HG02884 (cell line): ENCODE results near the gene POLR1C.
"Not testable (repeated sequence)": the region's sequence is repeated elsewhere in the genome, so short reads cannot be mapped to it uniquely, and the experiment has no call there.

ENCODE experiments used
- ATAC-seq: cut with Tn5 transposase; IDR thresholded peaks from one replicate; pipeline ENCODE4 v1.9.1; 2021; ENCODE audit warnings: mild to moderate bottlenecking, moderate library complexity; ENCODE audit not compliant: unreplicated experiment

Gene POLR1C

GRCh38 chr6:43509142-43509983, 7.5 kb upstream of the POLR1C start:
- ATAC-seq = no peak

DNA sequence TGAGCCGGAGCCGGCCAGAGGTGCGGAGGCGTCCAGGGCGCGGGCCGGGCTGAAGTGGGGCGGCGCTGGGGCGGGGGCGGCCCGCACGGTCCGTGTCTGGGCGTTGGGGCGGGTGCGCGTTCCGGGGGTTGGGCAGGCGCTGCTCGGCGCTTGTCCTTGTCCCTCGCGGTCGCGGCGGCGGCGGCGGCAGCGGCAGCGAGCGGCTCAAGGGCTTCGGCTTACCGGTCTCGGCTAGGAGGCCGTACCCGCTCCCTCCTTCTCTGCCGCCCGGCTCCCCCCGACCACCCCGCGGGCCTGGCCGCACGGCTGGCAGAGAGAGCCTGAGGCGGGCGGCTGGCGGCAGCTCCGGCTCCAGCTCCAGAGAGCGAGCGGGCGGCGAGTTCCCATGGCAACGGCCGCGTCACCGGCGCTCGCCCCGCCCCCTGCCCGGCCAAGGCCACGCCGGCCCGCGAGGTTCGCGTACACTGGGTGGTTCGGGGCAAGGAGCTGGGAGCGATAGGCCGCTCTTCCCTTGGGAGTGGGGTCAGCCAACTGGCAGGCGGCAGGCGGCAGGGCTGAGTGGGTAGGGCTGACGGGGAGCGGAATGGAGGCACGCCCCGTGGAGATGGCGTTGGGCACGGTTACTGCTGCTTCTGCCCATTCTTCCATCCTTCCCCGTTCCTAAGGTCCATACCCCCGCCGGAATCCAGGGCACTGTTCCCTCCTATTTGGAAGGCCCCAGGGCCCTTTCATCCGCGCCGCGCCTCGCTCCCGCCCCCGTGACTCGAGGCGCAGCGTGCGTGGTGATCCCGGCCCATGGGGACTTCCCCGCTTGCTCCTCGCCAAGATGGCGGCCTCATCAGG, 6.7 kb upstream of the POLR1C start, which contains the start of gene LRRC73:
Gene LRRC73, minus strand, starts transcription at position 363 of the 843 bp plus-strand sequence. CDS start 561 bp downstream, outside the sequence.
- ATAC-seq = no peak

- ATAC-seq = no peak
These were observed 6.1 kb upstream of the POLR1C start for GRCh38 chr6:43510827-43511163.

- ATAC-seq = no peak
These were observed 5.0 kb upstream of the POLR1C start for GRCh38 chr6:43511824-43512415.

GRCh38 chr6:43515808-43516207, 1.1 kb upstream of the POLR1C start:
- no peak for ATAC-seq

GRCh38 chr6:43516367-43516696, 557 bp upstream of the POLR1C start:
- ATAC-seq = no peak

GRCh38 chr6:43517505-43518357, 842 bp downstream of the POLR1C start:
- no peak for ATAC-seq

DNA sequence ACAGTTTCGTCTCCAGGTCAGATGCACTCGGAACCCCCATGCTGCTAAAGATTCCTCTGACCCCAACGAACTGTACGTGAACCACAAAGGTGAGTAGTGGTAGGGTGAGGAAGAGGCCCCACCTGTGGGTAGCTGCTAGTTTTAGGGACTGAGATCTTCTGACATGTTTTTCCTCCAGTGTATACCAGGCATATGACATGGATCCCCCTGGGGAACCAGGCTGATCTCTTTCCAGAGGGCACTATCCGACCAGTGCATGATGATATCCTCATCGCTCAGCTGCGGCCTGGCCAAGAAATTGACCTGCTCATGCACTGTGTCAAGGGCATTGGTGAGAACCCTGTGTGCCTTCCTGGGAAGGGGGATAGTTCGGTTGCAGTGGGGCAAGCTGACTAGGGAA, 3.2 kb downstream of the POLR1C start:
- ATAC-seq = no peak

DNA sequence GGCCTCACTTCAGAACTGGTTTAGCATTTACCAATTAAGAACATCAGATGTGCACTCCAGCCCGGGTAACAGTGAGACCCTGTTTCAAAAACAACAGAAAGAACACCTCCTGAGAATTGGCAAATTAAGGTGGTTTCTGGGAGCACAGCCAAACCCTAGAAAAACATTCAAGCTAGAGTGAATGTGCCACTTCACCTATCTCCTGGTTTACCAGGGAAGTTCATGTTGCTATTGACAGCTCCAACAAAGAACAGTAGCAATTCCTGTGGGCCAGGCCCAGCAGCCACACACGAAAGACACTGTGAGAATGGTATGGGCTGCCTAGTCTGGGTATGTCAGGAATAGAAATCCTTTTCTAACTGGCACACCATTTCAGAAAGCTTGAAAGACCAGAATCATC, 4.9 kb downstream of the POLR1C start:
- ATAC-seq = no peak

DNA sequence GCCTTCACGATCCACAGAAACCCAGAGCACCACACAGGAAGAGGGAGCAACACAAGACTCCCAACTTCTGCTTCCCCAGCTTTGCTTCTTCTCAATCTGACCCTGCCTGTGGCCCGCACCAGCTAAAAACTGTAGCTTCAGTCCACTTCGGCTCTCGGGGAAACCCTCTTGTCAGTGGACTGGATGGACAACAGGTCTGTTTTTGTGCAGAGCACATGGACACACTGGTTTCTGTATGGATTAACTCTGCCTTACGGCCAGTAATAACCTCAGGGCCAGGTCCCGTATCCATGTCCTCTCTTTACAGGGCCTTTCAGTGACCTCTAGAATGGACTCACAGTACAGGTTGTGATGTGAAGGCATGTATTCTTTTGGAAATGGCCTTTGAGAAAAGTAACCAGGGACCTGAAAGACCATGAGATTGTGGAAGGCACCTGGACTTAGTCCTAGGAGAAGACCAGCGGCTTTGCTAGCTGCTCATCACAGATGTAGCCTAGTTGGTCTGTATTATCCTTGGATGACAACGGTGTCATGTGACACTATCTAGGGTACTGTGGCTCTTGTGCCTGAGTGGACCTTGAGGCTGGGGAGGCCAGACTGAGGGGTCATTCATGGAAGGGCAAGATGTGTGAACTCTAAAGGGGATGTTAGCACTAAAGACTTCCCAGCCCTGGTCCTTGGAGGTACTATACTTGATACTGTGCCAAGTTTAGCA, 5.8 kb downstream of the POLR1C start:
- no peak for ATAC-seq

- no peak for ATAC-seq
These were observed 6.4 kb downstream of the POLR1C start for GRCh38 chr6:43523284-43523683.

GRCh38 chr6:43524483-43524961, 7.6 kb downstream of the POLR1C start:
- no peak for ATAC-seq

DNA sequence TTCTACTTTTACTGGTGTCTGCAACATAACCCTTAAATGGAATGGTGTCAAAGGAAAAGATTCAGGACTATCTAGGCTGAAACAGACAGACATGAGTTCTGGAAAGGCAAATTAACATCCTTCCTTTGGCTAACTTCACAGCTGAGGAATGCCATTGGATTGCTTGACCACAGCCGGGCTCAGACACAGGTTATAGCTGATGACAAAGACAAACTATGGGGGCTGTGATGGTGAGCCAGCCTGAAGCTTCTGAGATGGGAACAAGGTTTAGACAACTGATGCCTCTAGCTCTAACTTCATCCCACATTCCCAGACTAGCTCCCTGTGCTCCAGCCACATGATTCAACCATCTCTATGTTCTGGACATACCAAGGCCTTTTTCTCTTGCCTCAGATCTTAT, 15.3 kb downstream of the POLR1C start:
- ATAC-seq = no peak

- not testable (repeated sequence) for ATAC-seq
These were observed 22.1 kb downstream of the POLR1C start for GRCh38 chr6:43538986-43539385.

DNA sequence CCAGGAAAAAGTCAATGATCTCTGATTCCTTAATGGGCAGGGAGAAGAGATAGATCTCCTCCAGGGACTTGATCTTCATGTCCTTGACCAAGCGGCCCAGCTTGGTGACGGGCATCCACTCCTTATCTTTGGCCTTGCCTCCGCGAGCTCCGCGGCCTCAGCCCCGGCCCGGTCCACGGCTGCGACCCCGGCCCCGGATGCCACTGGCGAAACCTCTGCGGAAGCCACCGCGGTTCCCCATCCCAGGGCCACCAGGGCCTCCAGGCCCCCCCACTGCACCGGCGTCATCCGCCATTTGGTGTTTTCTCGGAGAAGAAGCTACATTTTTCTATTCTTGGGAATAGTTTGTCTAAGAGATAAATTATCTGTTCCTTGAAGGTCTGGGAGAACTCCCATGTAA, 22.5 kb downstream of the POLR1C start:
- not testable (repeated sequence) for ATAC-seq

DNA sequence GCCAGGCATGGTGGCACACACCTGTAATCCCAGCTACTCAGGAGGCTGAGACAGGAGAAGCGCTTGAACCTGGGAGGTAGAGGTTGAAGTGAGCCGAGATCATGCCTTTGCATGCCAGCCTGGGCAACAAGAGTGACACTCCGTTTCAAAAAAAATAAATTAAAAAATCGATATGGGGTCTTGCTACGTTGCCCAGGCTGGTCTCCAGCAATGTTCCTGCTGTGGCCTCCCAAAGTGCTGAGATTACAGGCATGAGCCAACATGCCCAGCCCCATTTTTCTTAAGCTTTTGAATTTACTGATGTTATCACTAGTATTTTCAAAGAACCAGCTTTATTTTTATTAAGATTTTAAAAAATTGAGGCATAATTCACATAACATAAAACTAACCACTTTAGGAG, 23.6 kb downstream of the POLR1C start:
- ATAC-seq = no peak

DNA sequence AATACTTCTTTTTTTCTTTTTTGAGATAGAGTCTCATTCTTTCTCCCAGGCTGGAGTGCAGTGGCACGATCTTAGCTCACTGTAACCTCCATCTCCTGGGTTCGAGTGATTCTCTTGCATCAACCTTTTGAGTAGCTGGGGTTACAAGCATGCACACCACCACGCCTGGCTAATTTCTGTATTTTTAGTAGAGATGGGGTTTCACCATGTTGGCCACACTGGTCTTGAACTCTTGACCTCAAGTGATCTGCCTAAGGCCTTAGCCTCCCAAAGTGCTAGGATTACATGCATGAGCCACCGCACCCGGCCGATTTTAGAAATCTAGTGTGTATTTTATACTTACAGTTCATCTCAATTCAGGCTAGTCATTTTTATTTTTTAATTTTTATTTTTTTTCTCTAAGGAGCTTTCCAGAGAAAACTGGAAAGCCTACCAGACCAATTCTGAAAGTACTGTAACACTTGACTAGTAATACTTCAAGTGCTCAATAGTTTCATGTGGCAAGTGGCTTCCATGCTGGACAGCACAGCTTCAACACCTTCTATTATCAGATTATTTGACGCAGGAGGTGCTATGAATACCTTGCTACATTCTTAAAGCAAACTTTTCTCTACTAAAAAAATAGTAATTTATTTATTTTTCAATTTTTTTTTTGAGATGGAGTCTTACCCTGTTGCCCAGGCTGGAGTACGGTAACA, 25.0 kb downstream of the POLR1C start:
- no peak for ATAC-seq

GRCh38 chr6:43544461-43544860, 27.6 kb downstream of the POLR1C start:
- ATAC-seq = no peak

- ATAC-seq = no peak
These were observed 30.3 kb downstream of the POLR1C start for GRCh38 chr6:43547222-43547621.
